ENCODE results near the gene DYRK1A. TPM values are rescaled to one million over a fixed set of nuclear protein-coding genes. Genes with fewer than 3 reads are reported as not detected.
A peak's percentile ranks its signal among the peaks of the same experiment; 100 is the strongest.

Gene DYRK1A
- total RNA-seq, 1 experiment from 2014 or later = 48.7 TPM

GRCh38 chr21:37529649-37530048, 163.1 kb downstream of the DYRK1A start:
- DNase-seq (no peak), ATAC-seq (no peak)
- intact Hi-C loops (cut with micrococcal nuclease) = no loop called here
- Histone ChIP-seq H3K27me3 (ENCODE audit: low read length) (no peaks in the 10 kb centered on the region), H3K9me2 (replicated peaks; ENCODE audit: low read length) (no peaks in the 10 kb centered on the region), H3K79me2 (ENCODE audit: low read length) (no peaks in the 10 kb centered on the region), H3K4me1 (ENCODE audit: insufficient read depth, low read length) (peaks cover 29% of the 10 kb centered on the region), H3K36me3 (ENCODE audit: low read depth, low read length) (no peaks in the 10 kb centered on the region), H3K27ac (ENCODE audit: low read length) (no peak overlapping the region), H3K9ac (ENCODE audit: low read length) (no peak overlapping the region), H4K20me1 (ENCODE audit: low read length) (no peaks in the 10 kb centered on the region), H3K4me3 (ENCODE audit: low read length) (no peak overlapping the region), H3F3A (ENCODE audit: low read length, unreplicated experiment) (peaks cover 4% of the 10 kb centered on the region), H2AFZ (ENCODE audit: low read length) (no peak overlapping the region), H3K9me3 (ENCODE audit: low read length) (no peaks in the 10 kb centered on the region), H3K4me2 (ENCODE audit: low read length) (no peak overlapping the region)
- CTCF ChIA-PET = interaction anchor here (0.6 kb wide), 1 partner anchor 535 kb away, joined by 3 read pairs; no protein-coding TSS in a partner anchor
- no TSS peak for BruUV-seq (replicated peaks)
- TF ChIP-seq, protein P1, sequence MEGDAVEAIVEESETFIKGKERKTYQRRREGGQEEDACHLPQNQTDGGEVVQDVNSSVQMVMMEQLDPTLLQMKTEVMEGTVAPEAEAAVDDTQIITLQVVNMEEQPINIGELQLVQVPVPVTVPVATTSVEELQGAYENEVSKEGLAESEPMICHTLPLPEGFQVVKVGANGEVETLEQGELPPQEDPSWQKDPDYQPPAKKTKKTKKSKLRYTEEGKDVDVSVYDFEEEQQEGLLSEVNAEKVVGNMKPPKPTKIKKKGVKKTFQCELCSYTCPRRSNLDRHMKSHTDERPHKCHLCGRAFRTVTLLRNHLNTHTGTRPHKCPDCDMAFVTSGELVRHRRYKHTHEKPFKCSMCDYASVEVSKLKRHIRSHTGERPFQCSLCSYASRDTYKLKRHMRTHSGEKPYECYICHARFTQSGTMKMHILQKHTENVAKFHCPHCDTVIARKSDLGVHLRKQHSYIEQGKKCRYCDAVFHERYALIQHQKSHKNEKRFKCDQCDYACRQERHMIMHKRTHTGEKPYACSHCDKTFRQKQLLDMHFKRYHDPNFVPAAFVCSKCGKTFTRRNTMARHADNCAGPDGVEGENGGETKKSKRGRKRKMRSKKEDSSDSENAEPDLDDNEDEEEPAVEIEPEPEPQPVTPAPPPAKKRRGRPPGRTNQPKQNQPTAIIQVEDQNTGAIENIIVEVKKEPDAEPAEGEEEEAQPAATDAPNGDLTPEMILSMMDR (conservative IDR thresholded peaks at IDR 0.05; ENCODE audit: low read depth, low read length) = no peak
- TF ChIP-seq EZH2 (IDR thresholded peaks at IDR 0.05; ENCODE audit: low read length, unreplicated experiment) = no peak
- TF ChIP-seq EZH2phosphoT487 (IDR thresholded peaks at IDR 0.05; ENCODE audit: borderline replicate concordance, low read length) = no peak
- POLR2A ChIA-PET (ENCODE audit: unreplicated experiment) = no interaction called here

- H3K4me2 ChIP-seq (ENCODE audit: low read length) = no peak overlapping the region
- no peak for DNase-seq
- CTCF ChIA-PET = interaction anchor here (0.6 kb wide), 1 partner anchor 53 kb away, joined by 3 read pairs; no protein-coding TSS in a partner anchor
- POLR2A ChIA-PET (ENCODE audit: unreplicated experiment) = no interaction called here
- H2AFZ ChIP-seq (ENCODE audit: low read length) = no peak overlapping the region
- intact Hi-C loops (cut with micrococcal nuclease) = no loop called here
- no peak overlapping the region for H3K4me3 ChIP-seq (ENCODE audit: low read length)
- no peak for ATAC-seq
- H3K9me3 ChIP-seq (ENCODE audit: low read length) = no peaks in the 10 kb centered on the region
- no peak overlapping the region for H3K9ac ChIP-seq (ENCODE audit: low read length)
- TF ChIP-seq, protein P1 (conservative IDR thresholded peaks at IDR 0.05; ENCODE audit: low read depth, low read length) = no peak
- TF ChIP-seq EZH2phosphoT487 (IDR thresholded peaks at IDR 0.05; ENCODE audit: borderline replicate concordance, low read length) (no peak), EZH2 (IDR thresholded peaks at IDR 0.05; ENCODE audit: low read length, unreplicated experiment) (no peak)
- BruUV-seq (replicated peaks) = no TSS peak
- H4K20me1 ChIP-seq (ENCODE audit: low read length) = no peaks in the 10 kb centered on the region
- H3K27me3 ChIP-seq (ENCODE audit: low read length) = no peaks in the 10 kb centered on the region
- no peak overlapping the region for H3K27ac ChIP-seq (ENCODE audit: low read length)
- H3K9me2 ChIP-seq (replicated peaks; ENCODE audit: low read length) = no peaks in the 10 kb centered on the region
- H3F3A ChIP-seq (ENCODE audit: low read length, unreplicated experiment) = peaks cover 4% of the 10 kb centered on the region
- H3K4me1 ChIP-seq (ENCODE audit: insufficient read depth, low read length) = peaks cover 29% of the 10 kb centered on the region
- H3K79me2 ChIP-seq (ENCODE audit: low read length) = no peaks in the 10 kb centered on the region
- H3K36me3 ChIP-seq (ENCODE audit: low read depth, low read length) = no peaks in the 10 kb centered on the region
Measured at GRCh38 chr21:37530901-37531351, 164.4 kb downstream of the DYRK1A start.

DNA sequence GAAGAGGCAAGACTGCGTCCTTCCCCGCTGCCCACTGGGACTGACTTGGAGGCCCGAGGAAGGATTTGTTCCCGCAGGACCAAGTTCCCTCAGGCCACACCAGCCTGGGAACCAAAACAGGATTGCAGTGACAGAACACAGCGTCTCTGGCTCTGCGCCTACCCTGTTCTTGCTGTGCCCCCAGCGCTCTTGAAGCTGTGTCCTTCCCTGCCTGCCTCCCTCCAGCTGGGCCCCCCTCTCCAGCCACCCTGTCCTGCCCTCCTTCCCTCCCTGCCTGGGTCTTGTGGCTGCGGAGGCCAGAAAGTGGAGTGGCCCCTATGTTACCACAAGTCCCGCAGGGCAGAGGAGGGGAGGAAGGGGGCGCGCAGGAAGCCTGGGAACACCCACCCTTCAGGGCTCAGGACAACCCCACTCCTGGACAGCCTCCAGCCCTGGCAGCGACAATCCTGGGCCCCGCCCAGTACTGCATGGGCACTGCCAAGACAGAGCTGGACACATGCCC, 164.9 kb downstream of the DYRK1A start:
- H2AFZ ChIP-seq (ENCODE audit: low read length) = no peak overlapping the region
- H3F3A ChIP-seq (ENCODE audit: low read length, unreplicated experiment) = peaks cover 4% of the 10 kb centered on the region
- ATAC-seq = peak; percentile 12
- H3K4me3 ChIP-seq (ENCODE audit: low read length) = no peak overlapping the region
- no peaks in the 10 kb centered on the region for H3K27me3 ChIP-seq (ENCODE audit: low read length)
- peaks cover 29% of the 10 kb centered on the region for H3K4me1 ChIP-seq (ENCODE audit: insufficient read depth, low read length)
- no peaks in the 10 kb centered on the region for H3K9me3 ChIP-seq (ENCODE audit: low read length)
- no TSS peak for BruUV-seq (replicated peaks)
- H3K9ac ChIP-seq (ENCODE audit: low read length) = no peak overlapping the region
- ChIA-PET POLR2A (ENCODE audit: unreplicated experiment) (no interaction called here), CTCF (interaction anchor here (0.6 kb wide), 1 partner anchor 52 kb away, joined by 3 read pairs; no protein-coding TSS in a partner anchor)
- no peaks in the 10 kb centered on the region for H3K36me3 ChIP-seq (ENCODE audit: low read depth, low read length)
- no peaks in the 10 kb centered on the region for H3K9me2 ChIP-seq (replicated peaks; ENCODE audit: low read length)
- intact Hi-C loops (cut with micrococcal nuclease) = no loop called here
- no peak overlapping the region for H3K4me2 ChIP-seq (ENCODE audit: low read length)
- no peaks in the 10 kb centered on the region for H4K20me1 ChIP-seq (ENCODE audit: low read length)
- H3K27ac ChIP-seq (ENCODE audit: low read length) = peak overlapping the region; percentile 76
- no peaks in the 10 kb centered on the region for H3K79me2 ChIP-seq (ENCODE audit: low read length)
- TF ChIP-seq, protein P1 (conservative IDR thresholded peaks at IDR 0.05; ENCODE audit: low read depth, low read length) = no peak
- TF ChIP-seq EZH2 (IDR thresholded peaks at IDR 0.05; ENCODE audit: low read length, unreplicated experiment) = no peak
- no peak for TF ChIP-seq EZH2phosphoT487 (IDR thresholded peaks at IDR 0.05; ENCODE audit: borderline replicate concordance, low read length)
- DNase-seq = peak; percentile 33
